Neural cell (in vitro differentiated cells): ENCODE results near the gene DNAJC18. TPM values are rescaled to one million over a fixed set of nuclear protein-coding genes. Genes with fewer than 3 reads are reported as not detected.

ENCODE experiments used
- H2AFZ ChIP-seq: fragments of 200-600, 300-800 bp; sonication (generic), shearing (Covaris generic); 2 replicates; pipeline ENCODE4 v1.6.0; 2014; ENCODE audit warnings: low read depth, mild to moderate bottlenecking, antibody characterized with exemption, low read length, moderate library complexity
- H3F3A ChIP-seq: fragments of 200-600 bp; shearing (Covaris generic); 2 replicates; pipeline ENCODE4 v1.6.1; 2016; ENCODE audit warnings: mild to moderate bottlenecking, moderate library complexity, mixed read lengths, antibody characterized with exemption, low read length; ENCODE audit not compliant: insufficient read depth, poor library complexity, severe bottlenecking
- H3K27ac ChIP-seq: fragments of 200-600, 300-800 bp; sonication (generic), shearing (Covaris generic); 2 replicates; pipeline ENCODE4 v1.5.1; 2014; ENCODE audit warnings: mild to moderate bottlenecking, low read length, moderate library complexity
- H3K27me3 ChIP-seq: fragments of 300-800, 200-600 bp; sonication (generic), shearing (Covaris generic); 2 replicates; pipeline ENCODE4 v1.6.0; 2014; ENCODE audit warnings: mild to moderate bottlenecking, low read depth, low read length, moderate library complexity; ENCODE audit not compliant: insufficient read depth
- H3K36me3 ChIP-seq: fragments of 300-800, 200-600 bp; sonication (generic), shearing (Covaris generic); 2 replicates; pipeline ENCODE4 v1.5.1; 2014; ENCODE audit warnings: mild to moderate bottlenecking, antibody characterized with exemption, low read length, moderate library complexity; ENCODE audit not compliant: insufficient read depth
- H3K4me2 ChIP-seq: fragments of 300-800, 200-600 bp; sonication (generic), shearing (Covaris generic); 2 replicates; pipeline ENCODE4 v1.6.0; 2014; ENCODE audit warnings: mild to moderate bottlenecking, low read length
- H3K4me3 ChIP-seq: fragments of 300-800, 200-600 bp; sonication (generic), shearing (Covaris generic); 2 replicates; pipeline ENCODE4 v1.5.1; 2014; ENCODE audit warnings: mild to moderate bottlenecking, low read length, moderate library complexity
- H3K79me2 ChIP-seq: fragments of 200-600 bp; shearing (Covaris generic); replicated peaks from 2 replicates; pipeline ENCODE4 v1.6.0; 2014; ENCODE audit warnings: mild to moderate bottlenecking, low read length, moderate library complexity; ENCODE audit not compliant: insufficient read depth
- H3K9ac ChIP-seq: fragments of 300-800, 200-600 bp; sonication (generic), shearing (Covaris generic); 2 replicates; pipeline ENCODE4 v1.6.1; 2016; ENCODE audit warnings: mild to moderate bottlenecking, low read length, mixed read lengths
- H3K9me2 ChIP-seq: fragments of 200-600 bp; shearing (Covaris generic); 2 replicates; pipeline ENCODE4 v1.6.1; 2016; ENCODE audit warnings: mild to moderate bottlenecking, low read length, mixed read lengths; ENCODE audit not compliant: insufficient read depth
- H3K9me3 ChIP-seq: fragments of 200-600, 300-800 bp; sonication (generic), shearing (Covaris generic); 2 replicates; pipeline ENCODE4 v1.6.1; 2016; ENCODE audit warnings: mild to moderate bottlenecking, mixed run types, low read length, moderate library complexity, mixed read lengths
- H4K20me1 ChIP-seq: fragments of 200-600 bp; shearing (Covaris generic); 2 replicates; pipeline ENCODE4 v1.6.1; 2016; ENCODE audit warnings: mild to moderate bottlenecking, mixed run types; ENCODE audit not compliant: insufficient read depth
- CTCF ChIP-seq: fragments of 450-650 bp; IDR thresholded peaks from 2 replicates; pipeline ENCODE4 v1.5.1; 2014; ENCODE audit warnings: antibody characterized with exemption, mild to moderate bottlenecking, moderate library complexity; ENCODE audit not compliant: poor library complexity, severe bottlenecking
- EP300 ChIP-seq: fragments of 450-650 bp; conservative IDR thresholded peaks from 2 replicates; pipeline ENCODE4 v1.6.1; 2014; ENCODE audit warnings: antibody characterized with exemption, mild to moderate bottlenecking, moderate library complexity; ENCODE audit not compliant: poor library complexity, severe bottlenecking
- EZH2 ChIP-seq: fragments of 200-600, 300-800 bp; shearing (Covaris generic), sonication (generic); IDR thresholded peaks from 2 replicates; pipeline ENCODE4 v1.6.1; 2014; ENCODE audit warnings: antibody characterized with exemption, low read length, borderline replicate concordance, mild to moderate bottlenecking; ENCODE audit not compliant: insufficient read depth, poor library complexity, severe bottlenecking
- MXI1 ChIP-seq: fragments of 450-650 bp; conservative IDR thresholded peaks from 2 replicates; pipeline ENCODE4 v1.6.1; 2014; ENCODE audit warnings: antibody characterized with exemption, mild to moderate bottlenecking; ENCODE audit not compliant: poor library complexity, severe bottlenecking
- POLR2AphosphoS5 ChIP-seq: IDR thresholded peaks from 2 replicates; pipeline ENCODE4 v1.6.1; 2012
- RAD21 ChIP-seq: fragments of 450-650 bp; conservative IDR thresholded peaks from 2 replicates; pipeline ENCODE4 v1.6.1; 2014; ENCODE audit warnings: antibody characterized with exemption, mild to moderate bottlenecking, moderate library complexity
- REST ChIP-seq: IDR thresholded peaks from 2 replicates; pipeline ENCODE4 v1.6.1; 2012; ENCODE audit warnings: borderline replicate concordance
- SMC3 ChIP-seq: fragments of 450-650 bp; conservative IDR thresholded peaks from 2 replicates; pipeline ENCODE4 v1.6.1; 2014; ENCODE audit warnings: antibody characterized with exemption, mild to moderate bottlenecking, moderate library complexity; ENCODE audit not compliant: poor library complexity
- TAF1 ChIP-seq: IDR thresholded peaks from 2 replicates; pipeline ENCODE4 v1.6.1; 2012; ENCODE audit warnings: low read depth
- polyA plus RNA-seq: library from polyadenylated mRNA; depleted of rRNA; stranded (reverse); fragments of >200 nt; gene quantifications from 2 replicates; pipeline ENCODE4 v1.2.3, GENCODE V29; 2014

Gene DNAJC18
- polyA plus RNA-seq, 1 donor from 2014 or later = 44.4 TPM

GRCh38 chr5:139451878-139452660 is 12.7 kb upstream of the DNAJC18 start:
- Histone ChIP-seq H3K9me2 (no peaks in the 10 kb centered on the region), H3K36me3 (no peaks in the 10 kb centered on the region), H4K20me1 (no peaks in the 10 kb centered on the region), H3K4me2 (no peak overlapping the region), H3F3A (no peaks in the 10 kb centered on the region), H3K9me3 (no peaks in the 10 kb centered on the region), H3K79me2 (no peaks in the 10 kb centered on the region), H3K27me3 (no peaks in the 10 kb centered on the region), H3K9ac (no peak overlapping the region), H3K27ac (no peak overlapping the region), H3K4me3 (no peak overlapping the region), H2AFZ (no peak overlapping the region)
- TF ChIP-seq EZH2 (no peak), SMC3 (no peak), EP300 (no peak), RAD21 (no peak), TAF1 (no peak), REST (no peak), MXI1 (no peak), POLR2AphosphoS5 (no peak), CTCF (no peak)

- Histone ChIP-seq H3K79me2 (no peaks in the 10 kb centered on the region), H3F3A (no peaks in the 10 kb centered on the region), H4K20me1 (no peaks in the 10 kb centered on the region), H3K27me3 (no peaks in the 10 kb centered on the region), H2AFZ (no peak overlapping the region), H3K36me3 (no peaks in the 10 kb centered on the region), H3K9me3 (no peaks in the 10 kb centered on the region), H3K4me2 (no peak overlapping the region), H3K27ac (no peak overlapping the region), H3K4me3 (no peak overlapping the region), H3K9me2 (no peaks in the 10 kb centered on the region), H3K9ac (no peak overlapping the region)
- TF ChIP-seq TAF1 (no peak), EP300 (no peak)
These were observed 11.9 kb upstream of the DNAJC18 start for GRCh38 chr5:139451176-139451575.
